GM18861 (cell line): ENCODE data around the gene SYT15.
"Not testable (repeated sequence)": the region's sequence is repeated elsewhere in the genome, so short reads cannot be mapped to it uniquely, and the experiment has no call there.

Source experiments
- ATAC-seq: cut with Tn5 transposase; IDR thresholded peaks from one replicate; pipeline ENCODE4 v1.9.1; 2021; ENCODE audit not compliant: unreplicated experiment

SYT15 gene

DNA sequence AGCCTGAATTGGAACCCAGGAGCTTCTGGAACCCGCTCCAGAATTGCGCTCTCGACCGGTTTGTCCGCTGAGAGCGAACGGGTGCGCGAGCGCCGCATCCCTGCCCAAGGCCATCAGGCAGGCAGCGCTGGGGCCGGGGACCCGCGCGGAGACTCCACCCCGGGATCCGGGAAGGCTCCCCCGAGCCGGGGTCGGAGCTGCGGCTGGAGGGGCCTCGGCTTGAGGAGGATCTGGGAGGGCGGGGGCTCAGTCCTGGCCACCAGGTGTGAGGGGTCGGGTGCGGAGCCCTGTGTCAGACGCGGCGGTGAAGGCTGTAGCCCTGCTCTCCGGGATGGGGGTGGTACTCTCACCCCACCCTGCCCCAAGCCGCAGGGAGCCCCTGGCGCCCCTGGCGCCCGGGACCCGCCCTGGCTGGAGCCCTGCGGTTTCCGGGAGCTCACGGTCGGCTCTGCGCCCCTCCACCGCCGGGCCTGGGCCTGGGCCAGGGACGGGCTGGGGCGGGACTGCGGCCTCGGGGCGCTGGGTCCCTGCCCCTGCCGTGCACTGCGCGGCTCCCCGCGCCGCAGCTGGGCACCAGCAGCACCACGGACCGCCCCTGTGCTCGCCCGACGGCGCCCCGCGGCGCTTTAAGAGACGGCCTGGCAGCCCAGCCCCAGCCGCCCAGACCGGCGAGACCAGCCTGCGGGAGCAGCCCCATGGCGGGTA lies at the start of gene SYT15:
SYT15 (plus strand) TSS at position 655 of the 705 bp plus-strand sequence; CDS start at position 696, 41 bp downstream.
- ATAC-seq: not testable (repeated sequence)

DNA sequence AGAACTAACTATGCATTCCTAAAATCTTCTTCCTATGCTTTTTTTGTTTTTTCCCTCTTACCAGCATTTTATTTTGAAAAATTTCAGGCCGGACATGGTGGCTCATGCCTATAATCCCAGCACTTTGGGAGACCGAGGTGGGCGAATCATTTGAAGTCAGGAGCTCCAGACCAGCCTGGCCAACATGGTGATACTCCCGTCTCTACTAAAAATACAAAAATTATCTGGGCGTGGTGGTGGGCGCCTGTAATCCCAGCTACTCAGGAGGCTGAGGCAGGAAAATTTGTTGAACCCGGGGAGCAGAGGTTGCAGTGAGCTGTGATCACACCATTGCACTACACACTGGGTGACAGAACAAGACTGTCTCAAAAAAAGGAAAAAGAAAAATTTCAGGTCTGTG lies 49.2 kb upstream of the SYT15 start:
- not testable (repeated sequence) for ATAC-seq

GRCh38 chr10:46530249-46531186 lies 48.4 kb upstream of the SYT15 start:
- ATAC-seq: no peak

- ATAC-seq: not testable (repeated sequence)
These were observed 46.7 kb upstream of the SYT15 start for GRCh38 chr10:46532256-46532655.

GRCh38 chr10:46534828-46535524 lies 44.0 kb upstream of the SYT15 start:
- ATAC-seq: no peak

GRCh38 chr10:46536171-46536570 lies 42.8 kb upstream of the SYT15 start:
- no peak for ATAC-seq

DNA sequence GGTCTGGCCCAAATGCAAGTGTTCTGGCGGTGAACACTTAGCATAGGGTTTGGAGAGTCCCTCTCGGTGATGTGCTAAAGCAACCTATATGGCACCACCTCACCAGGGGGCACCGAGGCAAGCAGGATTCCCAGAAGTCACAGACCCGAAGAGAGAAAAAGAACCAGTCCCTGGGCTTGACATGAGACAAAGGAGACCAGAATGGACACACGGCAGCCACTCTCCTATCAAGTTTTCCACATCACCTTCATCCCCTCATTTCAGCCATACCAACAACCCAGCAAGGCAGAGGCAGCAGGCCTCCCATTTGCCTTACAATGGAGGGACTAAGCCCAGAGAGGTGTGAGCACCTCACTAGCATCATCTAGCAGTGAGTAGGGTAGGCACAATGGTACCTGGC lies 42.1 kb upstream of the SYT15 start:
- no peak for ATAC-seq

GRCh38 chr10:46537309-46537708 lies 41.6 kb upstream of the SYT15 start:
- no peak for ATAC-seq

GRCh38 chr10:46538155-46538554 lies 40.8 kb upstream of the SYT15 start:
- no peak for ATAC-seq

DNA sequence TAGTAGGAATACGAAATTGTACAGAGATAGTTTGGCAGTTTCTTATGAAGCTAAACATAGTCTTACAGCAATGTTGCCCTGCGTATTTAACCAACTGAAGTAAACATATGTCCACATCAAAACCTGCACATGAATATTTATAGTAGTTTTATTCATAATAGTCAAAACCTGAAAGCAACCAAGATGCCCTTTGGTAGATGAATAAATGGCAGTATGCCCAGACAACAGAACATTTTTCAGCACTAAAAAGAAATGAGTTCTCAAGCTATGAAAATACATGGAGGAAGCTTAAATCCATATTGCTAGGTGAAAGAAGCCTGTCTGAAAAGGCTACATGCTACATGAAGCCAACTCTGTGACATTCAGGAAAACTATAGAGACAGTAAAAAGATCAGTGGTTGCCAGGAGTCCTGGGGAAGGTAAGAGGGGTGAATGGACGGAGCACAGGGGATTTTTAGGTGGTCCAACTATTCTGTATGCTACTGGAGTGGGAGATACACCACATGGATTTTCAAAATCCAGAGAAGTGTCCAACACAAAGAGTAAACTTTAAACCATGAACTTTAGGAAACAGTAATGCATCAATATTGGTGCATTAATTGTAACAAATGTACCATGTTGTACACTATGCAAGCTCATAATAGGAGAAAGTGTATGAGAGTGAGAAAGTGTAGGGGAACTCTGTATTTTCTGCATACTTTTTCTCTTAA lies 40.1 kb upstream of the SYT15 start:
- ATAC-seq: no peak

DNA sequence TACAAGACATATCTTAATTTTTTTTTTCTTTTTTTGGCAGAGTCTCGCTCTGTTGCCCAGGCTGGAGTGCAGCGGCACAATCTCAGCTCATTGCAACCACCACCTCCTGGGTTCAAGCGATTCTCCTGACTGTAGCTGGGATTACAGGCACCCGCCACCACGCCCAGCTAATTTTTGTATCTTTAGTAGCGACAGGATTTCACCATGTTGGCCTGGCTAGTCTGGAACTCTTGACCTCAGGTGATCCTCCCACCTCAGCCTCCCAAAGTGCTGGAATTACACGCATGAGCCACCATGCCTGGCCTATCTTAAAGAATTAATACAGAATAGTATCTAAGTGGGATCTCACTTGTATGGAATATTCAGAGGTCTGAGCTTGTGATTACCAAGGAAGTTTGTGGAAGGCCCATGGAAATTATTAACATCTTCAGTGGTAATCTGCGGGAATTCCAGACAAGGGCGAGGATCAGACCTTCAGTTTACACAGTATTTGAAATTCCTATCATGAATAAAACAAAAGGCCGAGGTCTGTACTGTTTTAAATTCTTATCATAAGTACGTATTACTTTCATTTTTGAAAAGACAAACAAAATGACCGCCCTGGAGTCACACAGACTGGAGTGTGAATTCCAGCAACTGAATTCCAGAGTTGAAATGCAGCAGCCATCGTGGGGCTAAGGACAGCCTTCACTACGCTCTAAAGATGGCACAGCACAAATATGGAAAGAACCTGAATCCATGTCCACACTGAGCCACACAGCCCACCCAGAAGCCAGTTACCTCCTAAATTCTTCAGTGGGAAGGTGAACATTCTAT lies 39.1 kb upstream of the SYT15 start:
- no peak for ATAC-seq

DNA sequence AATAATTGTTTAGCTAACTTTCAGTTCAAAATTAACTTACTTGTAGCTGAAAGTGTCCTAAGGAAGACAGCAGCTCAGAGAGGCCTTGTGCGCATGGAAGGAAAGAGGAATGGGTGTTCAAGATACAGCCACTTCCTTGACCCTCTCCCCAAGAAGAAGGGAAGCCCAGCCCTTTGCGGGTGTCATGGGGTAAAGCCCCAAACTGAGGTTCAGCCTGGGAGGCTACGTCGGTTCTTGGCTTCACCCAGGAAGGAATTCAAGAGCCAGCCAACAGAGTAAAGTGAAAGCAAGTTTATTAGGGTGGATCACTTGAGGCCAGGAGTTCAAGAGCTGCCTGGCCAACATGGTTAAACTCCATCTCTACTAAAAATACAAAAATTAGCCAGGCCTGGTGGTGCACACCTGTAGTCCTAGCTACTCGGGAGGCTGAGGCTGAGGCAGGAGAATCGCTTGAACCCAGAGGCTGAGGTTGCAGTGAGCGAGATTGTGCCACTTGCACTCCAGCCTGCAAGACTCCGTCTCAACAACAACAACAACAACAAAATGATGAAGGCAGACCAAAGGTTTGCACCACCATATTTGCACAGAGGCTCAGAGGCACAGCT lies 38.4 kb upstream of the SYT15 start:
- no peak for ATAC-seq

- ATAC-seq: no peak
These were observed 37.8 kb upstream of the SYT15 start for GRCh38 chr10:46541017-46541661.

- no peak for ATAC-seq
These were observed 37.0 kb upstream of the SYT15 start for GRCh38 chr10:46541735-46542566.

DNA sequence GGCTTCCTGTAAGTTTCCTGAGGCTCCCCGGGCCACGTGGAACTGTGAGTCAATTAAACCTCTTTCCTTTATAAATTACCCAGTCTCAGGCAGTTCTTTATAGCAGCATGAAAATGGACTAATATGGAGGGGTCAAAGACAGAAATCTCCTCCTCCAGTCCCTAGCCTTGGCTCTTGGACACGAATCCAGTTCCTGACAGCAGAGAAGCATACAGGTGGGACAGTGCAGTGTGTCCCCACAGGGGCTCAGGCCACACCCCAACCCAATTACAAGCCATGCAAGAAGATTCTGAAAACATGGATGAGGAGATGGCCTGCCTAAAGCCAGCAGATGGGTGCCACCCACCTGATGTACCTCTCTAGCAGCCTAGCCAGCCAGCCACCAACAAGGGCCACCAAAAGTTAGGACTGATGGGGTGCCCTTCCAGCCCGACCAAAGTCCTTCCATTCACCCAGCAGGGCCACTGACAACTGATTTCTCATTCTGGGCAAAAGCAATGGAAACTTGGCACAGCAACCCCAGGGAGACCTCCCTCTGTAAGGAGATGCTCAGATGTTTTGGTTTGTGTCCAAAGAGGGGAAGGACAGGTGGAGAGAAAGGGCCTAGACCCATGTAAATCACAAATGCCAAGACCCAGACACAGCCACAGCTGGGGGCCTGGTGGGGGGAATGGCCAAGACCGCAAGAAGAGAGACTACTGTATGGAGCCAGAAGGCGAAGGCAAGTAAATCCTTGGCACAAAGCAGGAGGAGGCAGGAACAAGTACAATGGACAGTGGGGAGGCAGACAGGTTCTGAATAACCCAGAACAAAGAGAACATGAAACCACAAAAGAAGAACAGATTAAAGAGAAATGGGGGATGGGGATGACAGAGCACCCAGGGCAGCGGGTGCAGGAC lies 36.1 kb upstream of the SYT15 start:
- no peak for ATAC-seq

DNA sequence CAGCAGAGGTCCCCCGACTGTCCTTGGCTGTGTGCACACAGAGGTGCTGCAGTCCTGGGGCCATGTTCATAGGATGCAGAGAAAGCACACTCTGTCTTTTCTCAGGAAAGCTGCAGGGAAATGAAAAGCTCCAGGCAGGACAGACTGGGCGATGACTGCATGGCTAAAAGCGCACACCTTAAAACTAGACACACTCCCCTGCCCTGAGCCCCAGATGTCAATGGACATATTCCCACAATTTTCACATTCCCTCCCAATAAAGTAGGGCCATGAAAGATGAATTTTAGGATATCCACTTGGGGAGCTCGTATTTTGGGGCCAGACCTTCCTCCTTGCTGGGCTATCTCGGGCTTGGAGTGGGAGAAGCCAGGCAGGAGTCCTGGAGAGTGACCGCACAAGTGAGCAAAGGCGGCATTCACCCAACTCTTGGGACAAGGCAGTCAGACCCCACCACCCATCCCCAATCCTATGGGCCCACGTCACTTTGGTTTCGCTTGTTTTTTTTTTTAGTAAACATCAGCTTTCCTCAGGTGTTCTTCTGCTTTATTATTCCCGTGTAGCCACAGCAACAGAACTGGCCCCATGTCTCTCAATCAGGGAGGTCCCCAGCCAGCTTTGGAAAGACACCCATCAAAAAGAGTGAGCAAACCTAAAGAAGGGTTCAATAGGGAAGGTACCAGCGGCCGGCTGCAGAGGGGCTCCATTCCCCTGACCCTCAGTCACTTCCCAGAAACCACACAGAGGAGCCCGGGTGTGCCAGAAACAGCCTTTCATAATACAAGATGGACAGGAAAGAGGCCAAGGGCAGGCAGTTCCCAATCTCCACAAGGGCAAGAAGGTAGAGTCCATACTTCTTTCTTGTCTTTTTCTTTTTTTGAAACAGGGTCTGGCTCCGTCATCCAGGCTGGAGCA lies 35.2 kb upstream of the SYT15 start:
- no peak for ATAC-seq
